Measurements from ENCODE around the gene PIK3AP1. TPM values are rescaled to one million over a fixed set of nuclear protein-coding genes. Genes with fewer than 3 reads are reported as not detected.

PIK3AP1 gene
- total RNA-seq, 8 experiments from 2014 or later, result 0.23 to 11.8 (median 3.3) TPM

DNA sequence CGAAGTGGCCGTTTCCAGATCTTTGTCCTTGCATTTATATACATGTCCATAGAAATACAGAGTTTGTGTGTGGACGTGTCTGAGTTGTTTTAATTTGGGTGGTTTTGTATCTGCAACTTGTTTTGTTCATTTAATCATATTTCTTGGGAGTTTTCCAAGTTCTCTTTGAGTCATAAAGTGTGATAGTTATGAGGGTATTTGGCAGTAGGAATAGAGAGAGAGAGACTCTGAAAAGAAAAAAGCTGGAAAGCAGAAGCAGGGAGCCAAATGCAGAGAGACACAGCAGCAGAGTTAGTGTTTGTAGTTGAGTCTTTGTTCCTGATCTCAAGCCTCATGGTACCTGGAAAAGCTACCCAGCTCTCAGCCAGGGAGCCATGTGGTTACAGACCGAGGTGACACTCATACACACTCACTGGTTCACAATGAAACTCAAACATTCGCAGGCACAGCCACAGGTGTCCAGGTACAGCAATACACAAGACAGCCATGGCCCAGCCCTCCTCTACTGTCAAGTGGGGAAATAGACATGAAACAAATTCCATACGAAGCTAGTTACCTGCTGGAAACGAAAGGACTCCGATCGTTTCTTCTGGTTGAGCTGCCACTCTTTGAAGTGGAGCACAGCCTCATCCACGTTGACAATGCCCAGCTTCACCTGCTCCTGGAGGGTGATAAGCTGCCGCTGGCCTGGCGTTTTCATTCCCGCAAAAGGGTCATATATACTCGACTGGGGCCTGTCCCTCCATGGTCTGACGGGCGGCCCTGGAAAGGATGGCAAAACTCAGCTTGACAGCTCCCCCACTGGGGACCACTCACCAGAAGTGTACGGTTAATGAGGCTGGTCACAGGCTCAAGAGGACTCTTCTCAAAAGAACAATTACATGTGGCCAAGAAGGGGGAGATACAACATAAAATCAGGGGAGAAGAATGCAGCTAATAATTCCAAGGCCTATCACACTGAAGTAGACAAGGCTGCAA, 100.2 kb downstream of the PIK3AP1 start:
- Histone ChIP-seq H3K4me1 (replicated peaks in 1 of 2) (peaks cover 11 to 12% of the 10 kb centered on the region in 2 donors), H3K27ac (no peak overlapping the region), H3K4me3 (no peak overlapping the region)
- in situ Hi-C loops (cut with MboI; ENCODE audit: low pct_unique_long_range_greater_than_20kb in 2 of 9, low sequenced_read_pairs in 9 of 9, unreplicated experiment in 9 of 9), result no loop called here
- ATAC-seq (replicated peaks in 6 of 8), result no peak
- 55 to 100% (median 89%) methylated on average over 1 to 14 of the region's 17 CpGs; no CpG with 5 or more reads in 2 of the 10 experiments for WGBS, 10 experiments

DNA sequence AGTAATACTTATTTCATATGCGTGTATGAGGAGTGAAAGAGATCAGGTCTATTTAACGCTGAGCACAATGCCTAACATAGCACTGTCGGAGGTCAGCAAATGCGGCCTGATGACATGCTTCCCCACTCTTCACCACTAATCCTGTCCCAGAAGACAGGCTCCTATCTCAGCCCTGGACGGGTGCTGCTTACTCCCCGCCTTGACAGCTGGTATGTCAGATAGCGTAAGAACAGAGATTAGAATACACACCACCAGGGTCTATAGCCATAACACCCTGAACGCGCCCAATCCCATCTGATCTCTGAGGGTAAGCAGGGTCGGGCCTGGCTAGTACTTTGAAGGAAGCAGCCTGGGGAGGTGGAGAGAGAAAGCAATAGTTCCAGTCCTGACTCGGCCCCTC, 101.2 kb downstream of the PIK3AP1 start:
- peak in 5 of 8 experiments; percentile 28 to 62 (median 47) for ATAC-seq (replicated peaks in 6 of 8)
- no peak overlapping the region for H3K27ac ChIP-seq

GRCh38 chr10:96618653-96619052, 101.7 kb downstream of the PIK3AP1 start:
- ATAC-seq (replicated peaks in 6 of 8), result peak; percentile 15 to 89 (median 76)
- in situ Hi-C loops (cut with MboI; ENCODE audit: low pct_unique_long_range_greater_than_20kb in 2 of 9, low sequenced_read_pairs in 9 of 9, unreplicated experiment in 9 of 9), result no loop called here
- Histone ChIP-seq H3K4me3 (no peak overlapping the region), H3K27ac (no peak overlapping the region), H3K4me1 (replicated peaks in 1 of 2) (peaks cover 11 to 12% of the 10 kb centered on the region in 2 donors)
- 0 to 50% (median 20%) methylated on average over 1 to 2 of the region's 2 CpGs; no CpG with 5 or more reads in 2 of the 10 experiments for WGBS, 10 experiments

More for the DNA sequence above, 101.2 kb downstream of the PIK3AP1 start:
- Histone ChIP-seq H3K4me1 (replicated peaks in 1 of 2) (peaks cover 11 to 12% of the 10 kb centered on the region in 2 donors), H3K4me3 (no peak overlapping the region)
- in situ Hi-C loops (cut with MboI; ENCODE audit: low pct_unique_long_range_greater_than_20kb in 2 of 9, low sequenced_read_pairs in 9 of 9, unreplicated experiment in 9 of 9), result no loop called here
- WGBS, 10 experiments, result 72 to 97% (median 88%) methylated on average over 3 to 6 of the region's 11 CpGs; no CpG with 5 or more reads in 6 of the 10 experiments

DNA sequence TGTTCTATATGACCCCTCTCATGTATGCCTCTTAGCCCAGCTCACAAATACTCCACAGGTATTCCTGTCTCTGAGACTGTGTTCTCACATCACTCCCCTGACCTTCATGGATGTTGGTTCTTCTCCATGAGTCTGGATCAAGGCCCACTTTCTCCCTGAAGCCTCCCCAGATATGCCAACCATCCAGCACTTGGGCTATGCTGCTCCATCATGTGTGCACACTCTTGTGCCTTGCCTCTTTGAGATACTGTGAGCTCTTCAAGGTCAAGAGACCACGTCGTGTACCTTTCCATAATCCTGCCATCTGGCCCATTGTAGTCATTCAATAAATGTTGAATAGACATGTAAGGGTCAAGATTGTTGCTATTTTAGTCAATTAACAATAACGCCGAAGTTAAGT, 103.4 kb downstream of the PIK3AP1 start:
- Histone ChIP-seq H3K4me3 (no peak overlapping the region), H3K27ac (no peak overlapping the region), H3K4me1 (replicated peaks in 1 of 2) (peaks cover 7 to 11% of the 10 kb centered on the region in 2 donors)
- WGBS, 10 experiments, result 55 to 100% (median 78%) methylated on average over 2 to 4 of the region's 4 CpGs; no CpG with 5 or more reads in 2 of the 10 experiments
- in situ Hi-C loops (cut with MboI; ENCODE audit: low pct_unique_long_range_greater_than_20kb in 2 of 9, low sequenced_read_pairs in 9 of 9, unreplicated experiment in 9 of 9), result no loop called here
- no peak for ATAC-seq (replicated peaks in 6 of 8)

DNA sequence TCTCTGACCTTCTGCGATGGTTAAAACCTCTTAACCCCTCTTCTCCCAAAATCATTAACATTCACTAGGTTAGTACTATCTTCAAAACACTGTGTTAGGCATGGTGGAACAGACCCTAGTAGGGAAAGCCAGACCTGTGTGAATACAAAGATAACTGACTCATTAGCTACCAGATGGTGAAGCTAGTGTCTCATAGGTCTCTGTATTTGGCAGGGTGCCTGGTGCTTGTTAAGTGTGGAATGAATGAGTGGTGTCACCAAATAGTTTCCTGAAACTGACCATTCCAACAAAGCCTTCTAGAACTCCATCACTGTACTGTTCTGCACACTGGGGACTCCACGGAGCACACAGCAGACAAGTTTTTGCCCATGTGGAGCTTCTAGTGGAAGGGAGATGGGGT, 105.8 kb downstream of the PIK3AP1 start:
- 43 to 100% (median 86%) methylated on average over 1 to 2 of the region's 2 CpGs; no CpG with 5 or more reads in 3 of the 10 experiments for WGBS, 10 experiments
- no peak overlapping the region for H3K27ac ChIP-seq
- peaks cover 7 to 11% of the 10 kb centered on the region in 2 donors for H3K4me1 ChIP-seq (replicated peaks in 1 of 2)
- peak in 3 of 8 experiments; percentile 63 to 89 (median 85) for ATAC-seq (replicated peaks in 6 of 8)
- in situ Hi-C loops (cut with MboI; ENCODE audit: low pct_unique_long_range_greater_than_20kb in 2 of 9, low sequenced_read_pairs in 9 of 9, unreplicated experiment in 9 of 9), result no loop called here
- H3K4me3 ChIP-seq, result no peak overlapping the region

DNA sequence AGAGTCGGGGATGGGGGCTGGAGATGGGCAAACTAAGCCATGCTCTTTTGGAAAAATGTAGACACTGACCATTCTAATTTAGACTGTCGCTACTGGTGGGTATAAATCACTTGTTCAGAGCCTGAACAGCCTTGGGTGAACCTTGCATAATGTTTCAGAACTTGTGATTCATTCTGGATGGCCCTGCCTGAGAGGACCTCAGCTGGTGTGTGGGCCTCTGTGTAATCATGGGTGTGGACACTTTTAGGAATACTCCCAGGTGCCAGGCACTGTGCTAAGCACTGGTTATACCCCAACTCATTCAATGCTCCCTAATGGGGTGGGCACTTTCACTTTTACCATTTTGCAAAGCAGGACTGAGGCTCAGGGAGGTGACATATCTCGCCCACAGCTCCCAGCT, 106.7 kb downstream of the PIK3AP1 start:
- ATAC-seq (replicated peaks in 6 of 8), result peak in 3 of 8 experiments; percentile 34 to 88 (median 75)
- Histone ChIP-seq H3K27ac (no peak overlapping the region), H3K4me1 (replicated peaks in 1 of 2) (peaks cover under 1 to 6% of the 10 kb centered on the region in 2 donors), H3K4me3 (no peak overlapping the region)
- WGBS, 10 experiments, result 50 to 85% (median 63%) methylated on average over 1 to 2 of the region's 3 CpGs; no CpG with 5 or more reads in 6 of the 10 experiments
- in situ Hi-C loops (cut with MboI; ENCODE audit: low pct_unique_long_range_greater_than_20kb in 2 of 9, low sequenced_read_pairs in 9 of 9, unreplicated experiment in 9 of 9), result no loop called here

- 52 to 100% (median 86%) methylated on average over 1 to 7 of the region's 8 CpGs for WGBS, 10 experiments
These were observed 108.1 kb downstream of the PIK3AP1 start for GRCh38 chr10:96612055-96612830.

GRCh38 chr10:96610817-96611216, 109.5 kb downstream of the PIK3AP1 start:
- ATAC-seq (replicated peaks in 6 of 8), result no peak
- H3K4me1 ChIP-seq (replicated peaks in 1 of 2), result no peaks in the 10 kb centered on the region
- no peak overlapping the region for H3K27ac ChIP-seq
- WGBS, 10 experiments, result 76 to 100% (median 100%) methylated on average over 1 to 5 of the region's 6 CpGs; no CpG with 5 or more reads in 5 of the 10 experiments
- in situ Hi-C loops (cut with MboI; ENCODE audit: low pct_unique_long_range_greater_than_20kb in 2 of 9, low sequenced_read_pairs in 9 of 9, unreplicated experiment in 9 of 9), result no loop called here
- no peak overlapping the region for H3K4me3 ChIP-seq

More at GRCh38 chr10:96612055-96612830, 108.1 kb downstream of the PIK3AP1 start:
- in situ Hi-C loops (cut with MboI; ENCODE audit: low pct_unique_long_range_greater_than_20kb in 2 of 9, low sequenced_read_pairs in 9 of 9, unreplicated experiment in 9 of 9), result no loop called here
- H3K27ac ChIP-seq, result no peak overlapping the region
- H3K4me1 ChIP-seq (replicated peaks in 1 of 2), result no peaks in the 10 kb centered on the region
- no peak for ATAC-seq (replicated peaks in 6 of 8)
- no peak overlapping the region for H3K4me3 ChIP-seq

- Histone ChIP-seq H3K4me3 (no peak overlapping the region), H3K27ac (no peak overlapping the region), H3K4me1 (replicated peaks in 1 of 2) (no peaks in the 10 kb centered on the region)
- ATAC-seq (replicated peaks in 6 of 8), result no peak
- WGBS, 10 experiments, result 93 to 100% (median 97%) methylated on average over 2 to 4 of the region's 7 CpGs; no CpG with 5 or more reads in 7 of the 10 experiments
- in situ Hi-C loops (cut with MboI; ENCODE audit: low pct_unique_long_range_greater_than_20kb in 2 of 9, low sequenced_read_pairs in 9 of 9, unreplicated experiment in 9 of 9), result no loop called here
These were observed 110.8 kb downstream of the PIK3AP1 start for GRCh38 chr10:96609510-96609909.

GRCh38 chr10:96608805-96609204, 111.5 kb downstream of the PIK3AP1 start:
- peak in 4 of 8 experiments; percentile 45 to 97 (median 68) for ATAC-seq (replicated peaks in 6 of 8)
- in situ Hi-C loops (cut with MboI; ENCODE audit: low pct_unique_long_range_greater_than_20kb in 2 of 9, low sequenced_read_pairs in 9 of 9, unreplicated experiment in 9 of 9), result no loop called here
- no peak overlapping the region for H3K4me3 ChIP-seq
- 13 to 80% (median 41%) methylated on average over 1 to 5 of the region's 5 CpGs; no CpG with 5 or more reads in 2 of the 10 experiments for WGBS, 10 experiments
- H3K4me1 ChIP-seq (replicated peaks in 1 of 2), result no peaks in the 10 kb centered on the region
- no peak overlapping the region for H3K27ac ChIP-seq

DNA sequence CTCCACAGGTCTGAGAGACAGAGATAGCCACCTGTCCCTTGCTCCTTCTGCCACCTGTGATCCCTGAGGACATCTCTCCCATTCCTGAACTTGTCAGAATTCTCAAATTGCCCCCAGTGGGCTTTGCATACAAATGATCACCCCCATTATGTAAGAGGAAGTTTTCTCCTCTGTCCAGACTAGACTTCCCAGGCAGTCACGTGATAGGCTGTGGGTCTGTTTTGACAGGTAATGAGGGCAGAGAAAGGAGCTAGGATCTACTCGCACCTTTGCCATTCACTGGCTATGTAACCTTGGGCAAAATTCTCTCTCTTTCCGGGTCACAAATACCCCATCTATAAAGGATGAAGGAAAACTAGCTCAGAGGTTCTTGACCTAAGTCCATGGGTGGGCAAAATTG, 112.1 kb downstream of the PIK3AP1 start:
- in situ Hi-C loops (cut with MboI; ENCODE audit: low pct_unique_long_range_greater_than_20kb in 2 of 9, low sequenced_read_pairs in 9 of 9, unreplicated experiment in 9 of 9), result no loop called here
- Histone ChIP-seq H3K4me3 (no peak overlapping the region), H3K4me1 (replicated peaks in 1 of 2) (no peaks in the 10 kb centered on the region), H3K27ac (no peak overlapping the region)
- 31 to 100% (median 84%) methylated on average over 1 to 3 of the region's 3 CpGs; no CpG with 5 or more reads in 5 of the 10 experiments for WGBS, 10 experiments
- ATAC-seq (replicated peaks in 6 of 8), result no peak

DNA sequence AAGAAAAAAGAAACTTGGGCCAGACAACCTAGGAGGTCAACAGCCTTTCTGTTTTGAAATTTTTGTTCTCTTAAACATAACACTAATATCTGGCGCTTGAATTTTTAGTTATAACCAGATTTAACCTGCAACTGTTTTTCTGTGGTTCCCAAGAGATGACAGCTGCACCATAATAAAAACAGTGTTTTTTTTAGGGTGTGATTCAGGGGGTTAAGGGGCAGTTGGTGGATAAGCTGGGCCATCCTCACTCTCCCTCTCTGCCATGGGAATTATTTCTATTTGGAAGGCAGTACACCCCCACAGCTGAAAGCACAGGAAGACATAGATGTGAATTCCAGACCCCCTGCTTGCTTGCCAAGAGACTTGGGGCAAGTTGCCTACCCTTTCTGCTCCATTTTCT, 113.4 kb downstream of the PIK3AP1 start:
- 80 to 100% (median 100%) methylated on average over 1 of the region's 1 CpG; no CpG with 5 or more reads in 2 of the 10 experiments for WGBS, 10 experiments
- no peaks in the 10 kb centered on the region for H3K4me1 ChIP-seq (replicated peaks in 1 of 2)
- ATAC-seq (replicated peaks in 6 of 8), result no peak
- no peak overlapping the region for H3K4me3 ChIP-seq
- in situ Hi-C loops (cut with MboI; ENCODE audit: low pct_unique_long_range_greater_than_20kb in 2 of 9, low sequenced_read_pairs in 9 of 9, unreplicated experiment in 9 of 9), result no loop called here
- H3K27ac ChIP-seq, result no peak overlapping the region

- no peak overlapping the region for H3K27ac ChIP-seq
- H3K4me3 ChIP-seq, result no peak overlapping the region
- no peaks in the 10 kb centered on the region for H3K4me1 ChIP-seq (replicated peaks in 1 of 2)
- WGBS, 10 experiments, result 86% methylated on average over 2 of the region's 4 CpGs; no CpG with 5 or more reads in 9 of the 10 experiments
- ATAC-seq (replicated peaks in 6 of 8), result no peak
- in situ Hi-C loops (cut with MboI; ENCODE audit: low pct_unique_long_range_greater_than_20kb in 2 of 9, low sequenced_read_pairs in 9 of 9, unreplicated experiment in 9 of 9), result no loop called here
These were observed 114.1 kb downstream of the PIK3AP1 start for GRCh38 chr10:96606216-96606615.
